Hematopoietic multipotent progenitor cell treated with erythropoietin and hydrocortisone succinate and interleukin-3 and kit ligand, for 4 days (in vitro differentiated cells): Measurements from ENCODE around the gene NMRAL1.

Experiments
- DNase-seq: peaks from one replicate; pipeline ENCODE4 v3.0.0-alpha.2; 2015

Gene NMRAL1

GRCh38 chr16:4463522-4464163 is 10.8 kb downstream of the NMRAL1 start:
- no peak for DNase-seq

GRCh38 chr16:4461250-4462085 is 13.0 kb downstream of the NMRAL1 start:
- peak; percentile 29 for DNase-seq

GRCh38 chr16:4460936-4461249 is 13.5 kb downstream of the NMRAL1 start:
- no peak for DNase-seq

- no peak for DNase-seq
Measured at GRCh38 chr16:4455951-4456350, 18.5 kb downstream of the NMRAL1 start.

GRCh38 chr16:4455081-4455480 is 19.3 kb downstream of the NMRAL1 start:
- DNase-seq = no peak

- no peak for DNase-seq
Measured at GRCh38 chr16:4454623-4455022, 19.8 kb downstream of the NMRAL1 start.

- DNase-seq = no peak
Measured at GRCh38 chr16:4452674-4453073, 21.8 kb downstream of the NMRAL1 start.

GRCh38 chr16:4450931-4451519 is 23.4 kb downstream of the NMRAL1 start:
- no peak for DNase-seq

- no peak for DNase-seq
Measured at GRCh38 chr16:4450430-4450829, 24.0 kb downstream of the NMRAL1 start.

- no peak for DNase-seq
Measured at GRCh38 chr16:4443986-4444385, 30.4 kb downstream of the NMRAL1 start.

- no peak for DNase-seq
Measured at GRCh38 chr16:4443271-4443670, 31.2 kb downstream of the NMRAL1 start.

- DNase-seq = no peak
Measured at GRCh38 chr16:4442371-4442770, 32.1 kb downstream of the NMRAL1 start.

- no peak for DNase-seq
Measured at GRCh38 chr16:4437366-4437765, 37.1 kb downstream of the NMRAL1 start.

- no peak for DNase-seq
Measured at GRCh38 chr16:4435337-4436067, 38.9 kb downstream of the NMRAL1 start.

- DNase-seq = peak; percentile 66
Measured at GRCh38 chr16:4433914-4434787, 40.3 kb downstream of the NMRAL1 start.

GRCh38 chr16:4433228-4433627 is 41.2 kb downstream of the NMRAL1 start:
- DNase-seq = no peak

GRCh38 chr16:4431023-4431422 is 43.4 kb downstream of the NMRAL1 start:
- no peak for DNase-seq

GRCh38 chr16:4428500-4428899 is 45.9 kb downstream of the NMRAL1 start:
- no peak for DNase-seq

- no peak for DNase-seq
Measured at GRCh38 chr16:4426722-4427372, 47.6 kb downstream of the NMRAL1 start.

- peak; percentile 52 for DNase-seq
Measured at GRCh38 chr16:4426021-4426684, 48.3 kb downstream of the NMRAL1 start.

GRCh38 chr16:4425378-4426020 is 48.9 kb downstream of the NMRAL1 start, which contains the start of gene DNAJA3:
Gene DNAJA3, plus strand, starts transcription at chr16:4425868. Its CDS starts 14 bp downstream, at chr16:4425882.
- DNase-seq = peak; percentile 97
